ENCODE results near the gene GUCA1A. TPM values are rescaled to one million over a fixed set of nuclear protein-coding genes. Genes with fewer than 3 reads are reported as not detected.

GUCA1A gene
- total RNA-seq, 1 experiment from 2014 or later: not detected

GRCh38 chr6:42182101-42182500, 8.9 kb downstream of the GUCA1A start:
- no peak overlapping the region for H3K4me2 ChIP-seq (ENCODE audit: low read length)
- no peak overlapping the region for H3K9ac ChIP-seq (ENCODE audit: low read length)
- H3K9me3 ChIP-seq (ENCODE audit: low read length): no peaks in the 10 kb centered on the region
- no peaks in the 10 kb centered on the region for H4K20me1 ChIP-seq (ENCODE audit: low read length)
- no peaks in the 10 kb centered on the region for H3K36me3 ChIP-seq (ENCODE audit: low read depth, low read length)
- no peaks in the 10 kb centered on the region for H3K9me2 ChIP-seq (replicated peaks; ENCODE audit: low read length)
- H3K4me1 ChIP-seq (ENCODE audit: insufficient read depth, low read length): peaks cover 8% of the 10 kb centered on the region
- ChIA-PET CTCF (no interaction called here), POLR2A (ENCODE audit: unreplicated experiment) (no interaction called here)
- no peak overlapping the region for H2AFZ ChIP-seq (ENCODE audit: low read length)
- no peaks in the 10 kb centered on the region for H3F3A ChIP-seq (ENCODE audit: low read length, unreplicated experiment)
- no peaks in the 10 kb centered on the region for H3K79me2 ChIP-seq (ENCODE audit: low read length)
- no peak for DNase-seq
- no peak for ATAC-seq
- no peak for TF ChIP-seq EZH2 (IDR thresholded peaks at IDR 0.05; ENCODE audit: low read length, unreplicated experiment)
- TF ChIP-seq CTCF (conservative IDR thresholded peaks at IDR 0.05; ENCODE audit: low read depth, low read length): no peak
- no peak for TF ChIP-seq EZH2phosphoT487 (IDR thresholded peaks at IDR 0.05; ENCODE audit: borderline replicate concordance, low read length)
- H3K4me3 ChIP-seq (ENCODE audit: low read length): no peak overlapping the region
- BruUV-seq (replicated peaks): no TSS peak
- H3K27ac ChIP-seq (ENCODE audit: low read length): no peak overlapping the region
- intact Hi-C loops (cut with micrococcal nuclease): no loop called here
- H3K27me3 ChIP-seq (ENCODE audit: low read length): no peaks in the 10 kb centered on the region

GRCh38 chr6:42184475-42184874, 11.3 kb downstream of the GUCA1A start:
- ChIA-PET CTCF (interaction anchor here (0.5 kb wide), 1 partner anchor 10 kb away, joined by 3 read pairs; the partner anchor contains the start of gene GUCA1B), POLR2A (ENCODE audit: unreplicated experiment) (no interaction called here)
- no TSS peak for BruUV-seq (replicated peaks)
- H3K4me2 ChIP-seq (ENCODE audit: low read length): no peak overlapping the region
- no peak overlapping the region for H3K27ac ChIP-seq (ENCODE audit: low read length)
- no peak for ATAC-seq
- intact Hi-C loops (cut with micrococcal nuclease): no loop called here
- no peak for DNase-seq
- H4K20me1 ChIP-seq (ENCODE audit: low read length): no peaks in the 10 kb centered on the region
- H3K79me2 ChIP-seq (ENCODE audit: low read length): no peaks in the 10 kb centered on the region
- H3K36me3 ChIP-seq (ENCODE audit: low read depth, low read length): no peaks in the 10 kb centered on the region
- H3K4me1 ChIP-seq (ENCODE audit: insufficient read depth, low read length): peaks cover 8% of the 10 kb centered on the region
- no peaks in the 10 kb centered on the region for H3F3A ChIP-seq (ENCODE audit: low read length, unreplicated experiment)
- H3K4me3 ChIP-seq (ENCODE audit: low read length): no peak overlapping the region
- no peaks in the 10 kb centered on the region for H3K9me3 ChIP-seq (ENCODE audit: low read length)
- H3K9me2 ChIP-seq (replicated peaks; ENCODE audit: low read length): no peaks in the 10 kb centered on the region
- H3K9ac ChIP-seq (ENCODE audit: low read length): no peak overlapping the region
- no peak overlapping the region for H2AFZ ChIP-seq (ENCODE audit: low read length)
- no peak for TF ChIP-seq CTCF (conservative IDR thresholded peaks at IDR 0.05; ENCODE audit: low read depth, low read length)
- no peak for TF ChIP-seq EZH2 (IDR thresholded peaks at IDR 0.05; ENCODE audit: low read length, unreplicated experiment)
- TF ChIP-seq EZH2phosphoT487 (IDR thresholded peaks at IDR 0.05; ENCODE audit: borderline replicate concordance, low read length): no peak
- no peaks in the 10 kb centered on the region for H3K27me3 ChIP-seq (ENCODE audit: low read length)

DNA sequence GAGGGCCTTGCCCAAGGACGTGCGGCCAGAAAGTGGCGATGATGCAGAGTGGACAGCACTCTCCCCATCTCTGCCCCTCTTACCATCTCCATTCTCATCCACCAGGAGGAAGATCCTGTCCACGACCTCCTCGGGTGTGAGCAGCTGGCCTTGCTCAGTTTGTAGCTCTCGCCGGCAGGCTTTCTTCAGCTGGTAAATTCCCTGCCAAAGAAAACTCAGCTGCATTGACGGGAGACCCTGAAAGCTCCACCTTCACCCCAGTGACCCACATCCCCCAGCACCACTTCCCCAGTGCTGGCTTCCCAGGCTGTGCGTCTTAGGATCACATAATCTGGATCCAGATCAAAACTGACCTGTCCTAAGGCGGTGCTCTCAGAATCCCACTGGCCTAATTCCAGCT, 12.4 kb downstream of the GUCA1A start:
- H3K9me2 ChIP-seq (replicated peaks; ENCODE audit: low read length): no peaks in the 10 kb centered on the region
- H3F3A ChIP-seq (ENCODE audit: low read length, unreplicated experiment): no peaks in the 10 kb centered on the region
- ChIA-PET CTCF (interaction anchor here (0.6 kb wide), 1 partner anchor 29 kb away, joined by 3 read pairs; no protein-coding TSS in a partner anchor), POLR2A (ENCODE audit: unreplicated experiment) (no interaction called here)
- no peaks in the 10 kb centered on the region for H4K20me1 ChIP-seq (ENCODE audit: low read length)
- BruUV-seq (replicated peaks): no TSS peak
- no peak for TF ChIP-seq EZH2phosphoT487 (IDR thresholded peaks at IDR 0.05; ENCODE audit: borderline replicate concordance, low read length)
- no peak for TF ChIP-seq CTCF (conservative IDR thresholded peaks at IDR 0.05; ENCODE audit: low read depth, low read length)
- TF ChIP-seq EZH2 (IDR thresholded peaks at IDR 0.05; ENCODE audit: low read length, unreplicated experiment): no peak
- H3K4me2 ChIP-seq (ENCODE audit: low read length): no peak overlapping the region
- H3K9me3 ChIP-seq (ENCODE audit: low read length): no peaks in the 10 kb centered on the region
- no peaks in the 10 kb centered on the region for H3K36me3 ChIP-seq (ENCODE audit: low read depth, low read length)
- no peak overlapping the region for H3K27ac ChIP-seq (ENCODE audit: low read length)
- H3K4me1 ChIP-seq (ENCODE audit: insufficient read depth, low read length): no peaks in the 10 kb centered on the region
- H3K27me3 ChIP-seq (ENCODE audit: low read length): no peaks in the 10 kb centered on the region
- DNase-seq (no peak), ATAC-seq (no peak)
- no peak overlapping the region for H2AFZ ChIP-seq (ENCODE audit: low read length)
- intact Hi-C loops (cut with micrococcal nuclease): no loop called here
- no peaks in the 10 kb centered on the region for H3K79me2 ChIP-seq (ENCODE audit: low read length)
- no peak overlapping the region for H3K9ac ChIP-seq (ENCODE audit: low read length)
- no peak overlapping the region for H3K4me3 ChIP-seq (ENCODE audit: low read length)
